Dedifferentiated amniotic fluid mesenchymal stem cell (primary cell): Measurements from ENCODE around the gene STEAP1B.

ENCODE experiments used
- DNase-seq: peaks from one replicate; pipeline ENCODE4 v3.0.0-alpha.2; 2016; ENCODE audit errors: extremely low spot score

The STEAP1B gene

DNA sequence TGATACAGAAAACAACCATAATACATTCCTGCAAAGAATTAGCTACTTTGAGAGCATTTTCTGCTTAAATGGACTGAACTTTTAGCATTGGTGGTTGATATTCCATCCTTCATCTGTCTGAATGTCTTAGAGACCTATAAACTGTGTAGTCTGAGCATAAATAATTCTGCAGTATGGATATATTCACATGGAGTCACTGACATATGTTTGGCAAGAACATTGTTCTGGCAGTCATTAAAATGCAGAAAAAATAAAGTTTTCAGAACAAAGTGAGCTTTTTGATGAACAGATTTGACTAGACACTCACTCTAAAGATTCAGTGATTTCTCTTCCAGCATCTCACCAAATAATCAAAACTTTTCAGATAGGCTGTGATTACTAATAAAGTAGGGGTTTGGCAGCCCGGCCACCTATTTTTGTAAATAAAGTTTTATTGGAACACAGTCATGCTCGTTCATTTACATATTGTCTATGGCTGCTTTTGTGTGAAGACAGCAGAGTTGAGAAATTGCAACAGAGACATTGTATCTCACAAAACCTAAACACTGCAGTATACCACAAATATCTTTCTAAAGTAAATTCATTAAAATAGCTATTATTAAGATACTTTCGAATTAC, 98.9 kb downstream of the STEAP1B start:
- DNase-seq, result no peak

DNA sequence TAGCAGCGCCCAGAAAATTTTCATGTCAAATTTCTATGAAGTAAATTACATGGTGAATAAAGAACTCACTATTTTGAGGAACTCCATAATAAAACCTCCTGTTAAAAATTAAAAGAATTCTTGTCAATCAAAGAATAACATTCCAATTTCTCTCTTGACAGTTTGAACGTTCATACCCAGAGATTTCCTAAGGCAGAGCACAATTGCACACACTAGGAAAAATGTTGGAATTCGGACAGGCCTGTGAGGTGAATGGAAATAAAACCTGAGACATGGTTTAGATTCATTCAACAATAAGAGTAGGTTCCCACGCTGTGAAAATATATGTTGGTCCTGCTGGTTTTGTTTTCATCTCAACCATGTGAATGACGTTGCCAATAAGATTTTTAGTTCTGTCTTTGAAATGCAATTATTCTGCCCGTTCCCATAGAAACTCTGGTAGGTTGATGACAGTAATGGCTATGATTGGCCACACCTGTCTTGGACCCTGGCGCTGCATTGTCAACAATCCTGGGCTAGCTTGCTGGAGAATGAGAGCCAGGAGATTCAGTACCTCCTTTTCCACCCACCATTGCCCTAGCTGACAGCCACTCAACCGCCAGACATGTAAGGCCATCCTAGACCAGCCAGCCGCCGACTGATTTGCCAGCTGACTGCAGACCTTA, 99.7 kb downstream of the STEAP1B start:
- DNase-seq, result no peak

DNA sequence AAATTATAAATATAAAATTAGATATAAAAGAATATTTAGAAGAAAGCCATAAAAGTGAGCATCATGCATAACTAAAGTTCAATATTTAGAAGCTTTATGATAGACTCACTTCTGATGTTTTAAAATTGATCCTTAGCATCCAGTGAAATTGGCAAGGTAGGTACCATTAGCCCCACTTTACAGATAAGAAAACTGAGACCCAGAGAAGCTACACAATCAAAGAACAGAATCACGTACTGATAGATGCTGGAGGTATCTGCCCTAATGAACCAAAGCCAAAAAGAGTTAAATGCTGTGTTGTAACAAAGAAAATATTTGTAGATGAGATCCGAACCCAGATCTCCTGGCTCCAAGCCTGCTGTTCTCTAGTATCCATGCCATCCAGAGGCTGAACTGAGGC, 100.4 kb downstream of the STEAP1B start:
- no peak for DNase-seq

DNA sequence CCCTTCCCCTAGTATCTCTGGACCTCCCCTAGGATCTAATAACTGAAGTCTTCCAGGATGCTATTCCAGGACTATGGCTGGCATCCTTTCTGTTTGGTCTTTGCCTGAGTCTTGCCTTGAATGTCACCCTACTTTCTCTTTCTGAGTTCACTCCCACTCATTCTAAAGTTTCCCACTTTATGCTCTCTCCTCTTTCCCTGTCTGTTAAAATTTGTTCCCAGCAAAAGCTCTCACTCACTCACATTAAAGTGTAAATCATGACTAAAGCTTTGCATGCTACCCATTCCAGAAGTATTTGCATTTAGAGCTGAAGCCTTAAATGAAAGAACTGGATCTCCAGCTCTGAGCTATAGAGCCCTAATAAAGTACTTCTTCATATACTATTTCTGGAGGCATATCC, 100.9 kb downstream of the STEAP1B start:
- no peak for DNase-seq

DNA sequence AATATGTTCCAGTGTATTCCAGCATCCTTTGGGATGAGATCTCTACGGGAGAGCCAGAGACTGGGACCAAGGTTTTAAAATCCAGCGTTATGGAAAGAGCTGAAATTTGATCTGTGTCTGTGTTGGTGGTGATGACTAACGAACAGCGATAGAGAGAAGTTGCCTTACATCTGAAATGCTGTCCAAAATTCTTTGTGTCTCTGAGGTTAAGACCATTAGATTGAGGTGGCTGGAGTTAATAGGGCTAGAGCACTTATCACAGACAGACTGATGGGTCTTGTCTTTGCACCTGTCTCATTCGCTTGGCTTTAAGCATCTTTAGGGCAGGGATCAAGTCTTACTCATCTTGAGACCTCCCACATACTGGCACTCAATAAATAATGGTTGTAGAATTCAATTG, 102.0 kb downstream of the STEAP1B start:
- DNase-seq, result no peak

DNA sequence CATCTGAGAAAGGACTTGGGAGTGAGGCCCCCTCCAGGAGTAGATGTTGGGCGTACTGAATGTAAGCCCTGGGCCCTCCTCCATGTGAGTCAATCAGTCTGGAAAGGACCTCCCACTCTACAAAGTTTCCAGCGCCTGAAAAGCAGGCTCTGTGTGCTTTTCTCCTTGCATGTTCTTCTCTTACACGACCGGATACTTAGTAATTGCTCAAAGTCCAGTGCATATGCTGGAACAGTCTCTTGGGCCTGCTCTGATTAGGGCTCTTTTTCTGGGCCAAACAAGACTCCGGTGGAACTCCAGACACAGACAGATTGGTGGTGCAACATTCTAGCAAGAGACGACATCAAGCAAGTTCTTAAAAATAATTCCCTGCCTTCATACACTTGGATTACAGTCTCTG, 104.8 kb downstream of the STEAP1B start:
- DNase-seq, result no peak

DNA sequence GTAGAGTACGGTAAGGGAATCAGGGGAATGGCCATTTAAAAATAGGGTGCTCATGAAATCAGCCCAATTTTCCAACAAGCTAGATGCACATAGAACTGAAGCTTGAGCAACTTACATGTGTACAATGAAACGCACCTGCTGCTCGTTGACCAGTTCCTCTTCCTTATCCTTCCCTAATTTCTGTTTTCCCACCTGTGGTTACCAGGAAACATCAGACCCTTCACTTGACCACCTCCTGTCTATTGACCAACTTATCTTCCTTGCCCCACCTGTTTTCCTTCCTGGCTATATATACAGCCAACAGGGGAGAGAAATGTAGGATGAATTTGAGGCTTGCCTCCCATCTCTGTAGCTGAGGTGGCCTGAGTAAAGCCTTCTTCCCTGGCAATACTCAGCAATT, 105.2 kb downstream of the STEAP1B start:
- no peak for DNase-seq

DNA sequence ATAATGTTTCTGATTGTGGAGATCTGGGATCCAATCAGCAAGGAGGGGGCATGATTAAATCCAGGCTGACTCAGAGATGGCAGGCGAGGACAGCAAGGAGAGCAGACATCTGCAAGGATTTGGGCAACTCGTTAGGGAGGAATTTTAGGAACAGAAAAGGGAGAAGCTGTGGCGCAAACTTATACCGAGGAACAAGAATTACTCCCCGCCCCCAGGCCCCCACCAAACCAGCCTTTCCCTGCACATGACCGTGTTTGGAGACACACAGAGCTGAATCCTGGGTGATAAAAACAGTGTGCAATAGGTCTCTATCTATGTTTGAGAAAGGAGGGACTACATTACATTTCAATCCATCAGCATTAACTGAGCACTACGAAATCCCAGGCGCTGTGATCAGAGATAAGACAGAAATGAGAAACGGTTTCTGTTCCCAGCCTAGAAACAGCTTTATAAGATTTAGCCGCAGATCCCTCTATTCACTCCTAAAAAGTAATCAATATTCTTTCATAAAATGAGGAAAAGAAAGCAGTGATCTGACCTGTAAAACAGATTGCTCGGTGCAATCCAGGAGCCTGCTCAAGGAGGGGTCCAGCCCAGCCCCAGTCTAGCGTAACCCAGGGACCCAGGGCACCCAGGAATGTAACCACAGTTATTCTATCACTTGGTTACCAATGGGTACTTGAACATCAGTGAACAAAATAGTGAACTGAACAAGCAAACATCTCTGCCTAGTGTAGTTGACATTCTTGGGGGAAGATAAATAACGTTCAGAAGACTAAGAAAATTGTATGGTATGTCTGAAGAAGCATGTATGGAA, 105.9 kb downstream of the STEAP1B start:
- DNase-seq, result no peak

DNA sequence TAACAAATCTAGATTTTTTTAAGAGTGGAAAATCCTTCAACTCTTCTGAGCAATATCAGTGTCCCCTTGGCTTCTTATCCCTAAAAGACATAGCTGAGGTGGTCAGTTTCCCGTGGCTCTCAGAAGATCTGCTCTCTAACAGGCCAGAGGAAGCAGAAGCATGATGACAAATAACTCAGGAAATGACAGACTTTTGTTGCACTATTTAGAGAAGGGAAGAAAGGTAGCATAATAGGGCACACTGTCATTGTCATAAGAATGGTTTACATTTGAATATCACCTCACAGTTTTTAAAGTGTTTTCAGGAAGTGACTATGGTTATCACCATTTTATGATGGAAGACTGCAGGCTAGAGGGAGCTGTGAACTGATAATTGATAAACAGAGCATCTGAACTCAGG, 109.5 kb downstream of the STEAP1B start:
- no peak for DNase-seq

DNA sequence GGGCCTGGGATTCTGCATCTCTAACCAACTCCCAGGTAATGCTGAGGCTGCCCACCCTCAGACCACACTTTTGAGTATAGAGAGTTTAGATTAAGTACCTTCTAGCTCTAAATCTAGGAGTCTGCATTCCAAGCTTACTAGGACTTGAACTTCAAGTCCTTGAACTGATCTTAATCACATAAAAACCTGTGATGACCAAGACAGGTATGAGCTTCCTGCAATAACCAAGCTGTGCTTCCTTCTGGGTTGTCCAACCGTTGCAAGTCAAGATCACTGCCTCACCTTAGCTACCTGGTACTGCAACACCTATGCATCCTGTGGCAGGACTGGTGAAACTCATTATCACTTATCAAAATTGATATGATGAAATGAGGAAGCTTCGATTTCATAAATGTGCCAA, 110.1 kb downstream of the STEAP1B start:
- DNase-seq, result no peak

DNA sequence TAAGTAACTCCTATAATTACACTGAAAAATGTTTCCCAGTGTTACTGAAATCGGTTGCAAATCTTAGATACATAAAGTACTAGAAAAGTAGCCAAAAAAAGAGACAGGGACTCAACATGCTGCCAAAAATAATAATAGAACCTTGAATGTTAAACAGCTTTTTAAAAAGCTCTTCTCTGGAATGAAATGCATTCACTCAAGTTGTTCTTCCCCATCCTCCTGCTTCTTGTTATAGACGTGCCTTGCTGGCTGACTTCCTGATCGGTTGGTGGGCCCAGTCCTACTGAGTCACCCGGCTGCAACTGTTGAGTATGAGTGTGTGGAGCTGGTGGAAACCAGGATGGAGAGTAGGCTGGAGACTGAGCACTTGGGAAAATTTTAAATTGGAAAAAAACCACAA, 112.4 kb downstream of the STEAP1B start:
- DNase-seq, result peak; percentile 47

DNA sequence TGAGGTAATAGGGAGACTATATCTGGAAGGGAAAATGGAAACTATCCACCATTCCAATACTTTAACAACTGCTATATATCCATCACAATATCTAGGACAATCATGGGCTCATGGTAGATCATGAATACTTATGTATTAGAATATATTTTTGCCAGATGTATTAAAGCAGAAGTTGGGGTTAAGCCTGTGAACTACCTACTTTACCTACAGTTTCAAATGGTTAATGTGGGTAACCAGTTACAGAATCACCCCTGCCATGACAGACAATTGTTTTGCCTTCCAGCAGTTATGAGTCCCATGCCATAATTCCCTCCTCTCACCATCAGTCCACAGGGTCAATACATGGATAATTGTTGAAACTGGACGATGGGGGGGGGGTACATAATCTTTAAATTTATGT, 113.1 kb downstream of the STEAP1B start:
- no peak for DNase-seq

DNA sequence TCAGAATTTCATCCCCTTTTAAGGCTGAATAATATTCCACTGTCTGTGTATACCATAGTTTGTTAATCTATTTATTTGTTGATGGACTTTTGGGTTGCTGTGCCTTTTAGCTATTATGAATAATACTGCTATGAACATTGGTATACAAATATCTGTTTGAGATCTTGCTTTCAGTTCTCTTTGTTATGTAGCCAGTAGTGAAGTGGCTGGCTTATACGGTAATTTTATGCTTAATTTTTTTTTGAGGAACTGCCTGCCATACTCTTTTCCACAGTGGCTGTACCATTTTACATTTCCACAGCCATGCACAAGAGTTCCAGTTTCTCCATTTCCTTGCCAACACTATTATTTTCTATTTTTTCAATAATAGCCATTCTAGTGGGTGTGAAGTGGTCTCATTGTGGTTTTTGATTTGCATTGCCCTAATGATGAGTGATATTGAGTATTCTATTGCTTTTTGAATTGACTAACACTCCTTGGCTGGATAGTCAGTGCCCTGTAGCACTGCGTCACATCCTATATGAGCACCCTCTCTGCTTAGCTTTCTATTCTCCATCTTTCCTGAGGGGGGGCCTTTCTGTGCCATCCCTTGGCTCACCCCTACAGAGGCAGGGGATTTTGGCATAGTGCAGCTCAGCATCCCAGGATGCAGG, 113.7 kb downstream of the STEAP1B start:
- no peak for DNase-seq

DNA sequence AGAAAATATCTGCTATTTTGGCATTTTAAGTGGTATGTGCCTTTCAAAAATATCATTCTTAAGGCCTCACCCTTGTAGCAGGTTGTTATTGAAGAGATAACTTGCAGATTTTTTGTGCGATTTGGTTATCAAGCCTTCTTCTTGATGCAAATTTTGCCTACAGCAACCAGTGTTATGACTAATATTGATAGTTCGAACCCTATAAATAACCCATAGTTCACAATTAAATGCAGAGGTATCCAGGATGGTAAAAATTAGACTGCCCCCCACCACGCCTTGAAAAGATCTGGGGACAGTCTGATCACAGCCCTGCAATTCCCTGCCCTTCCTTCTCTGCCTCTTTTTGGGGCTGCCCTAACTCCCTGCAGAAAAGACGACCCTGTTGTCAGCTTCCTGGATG, 114.7 kb downstream of the STEAP1B start:
- no peak for DNase-seq

DNA sequence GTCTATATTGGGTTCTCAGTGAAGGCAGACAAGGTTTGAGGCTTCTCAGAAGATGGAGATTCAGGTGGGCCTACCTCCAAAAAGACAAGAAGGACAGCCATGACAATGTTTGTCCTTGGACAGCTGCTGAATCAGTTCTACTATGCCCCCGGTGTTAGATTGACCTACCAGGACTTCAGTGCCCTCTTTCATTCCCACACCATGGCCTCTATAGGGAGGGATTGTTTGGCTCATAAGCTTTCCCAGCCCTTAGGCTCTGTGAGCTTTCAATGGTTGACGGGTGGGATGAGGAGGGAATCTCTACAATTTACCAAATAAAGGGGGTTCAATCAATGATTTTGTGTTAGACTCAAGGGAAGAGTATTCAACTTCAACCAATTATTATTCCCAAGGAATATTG, 119.7 kb downstream of the STEAP1B start:
- DNase-seq, result no peak

DNA sequence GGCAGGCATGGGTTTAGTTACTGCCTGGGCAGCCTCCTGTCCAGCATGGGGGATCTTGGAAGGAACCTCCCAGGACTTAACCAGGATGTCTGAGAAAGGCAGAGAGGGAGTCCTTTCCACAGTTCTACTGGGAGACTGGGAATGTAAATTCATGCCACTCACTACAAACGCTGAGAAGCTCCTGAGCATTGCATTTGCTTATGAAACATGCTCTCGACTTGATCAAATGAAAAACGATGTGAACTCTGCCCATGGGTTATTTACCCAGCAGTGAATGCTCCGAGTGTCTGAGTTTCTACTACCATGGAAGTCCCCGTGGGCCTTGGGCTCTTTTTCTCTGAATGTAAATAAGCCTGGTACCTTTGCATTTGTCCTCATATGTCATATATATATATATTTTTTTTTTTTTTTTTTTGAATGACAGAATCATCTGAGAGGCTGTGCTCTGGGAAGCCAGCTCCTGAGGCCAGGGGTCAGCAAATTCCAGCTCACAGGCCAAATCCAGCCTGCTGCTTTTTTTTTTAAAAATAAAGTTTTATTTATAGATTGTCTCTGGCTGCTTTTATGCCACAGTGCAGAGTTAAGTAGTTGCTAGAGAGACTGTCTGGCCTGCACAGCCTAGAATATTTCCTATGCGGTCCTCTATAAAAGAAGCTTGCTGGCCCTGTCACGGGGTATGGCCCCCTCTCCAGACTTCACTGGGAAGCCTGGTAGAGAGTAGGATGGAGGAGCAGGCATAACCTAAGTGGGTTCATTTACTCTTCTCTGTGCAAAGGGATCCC, 121.6 kb downstream of the STEAP1B start:
- no peak for DNase-seq

DNA sequence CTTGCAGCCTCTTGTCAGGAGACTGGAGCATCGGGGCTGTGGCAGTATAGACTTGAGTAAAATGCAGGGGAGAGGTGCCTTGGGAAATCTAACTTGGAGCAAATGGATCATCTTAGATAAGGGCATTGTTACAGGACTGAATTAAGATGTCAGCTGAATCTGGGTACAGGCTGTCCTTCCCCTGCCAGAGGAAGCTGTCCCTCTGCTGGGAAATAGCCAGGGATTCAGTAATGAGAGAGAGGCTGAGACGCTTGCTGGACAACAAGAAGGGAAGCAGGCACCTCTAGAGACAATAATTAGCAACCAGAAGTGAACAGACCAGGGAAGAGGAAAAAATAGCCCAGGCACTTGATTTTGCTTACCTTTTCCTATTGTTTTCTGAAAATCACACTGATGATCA, 122.3 kb downstream of the STEAP1B start:
- DNase-seq, result no peak

DNA sequence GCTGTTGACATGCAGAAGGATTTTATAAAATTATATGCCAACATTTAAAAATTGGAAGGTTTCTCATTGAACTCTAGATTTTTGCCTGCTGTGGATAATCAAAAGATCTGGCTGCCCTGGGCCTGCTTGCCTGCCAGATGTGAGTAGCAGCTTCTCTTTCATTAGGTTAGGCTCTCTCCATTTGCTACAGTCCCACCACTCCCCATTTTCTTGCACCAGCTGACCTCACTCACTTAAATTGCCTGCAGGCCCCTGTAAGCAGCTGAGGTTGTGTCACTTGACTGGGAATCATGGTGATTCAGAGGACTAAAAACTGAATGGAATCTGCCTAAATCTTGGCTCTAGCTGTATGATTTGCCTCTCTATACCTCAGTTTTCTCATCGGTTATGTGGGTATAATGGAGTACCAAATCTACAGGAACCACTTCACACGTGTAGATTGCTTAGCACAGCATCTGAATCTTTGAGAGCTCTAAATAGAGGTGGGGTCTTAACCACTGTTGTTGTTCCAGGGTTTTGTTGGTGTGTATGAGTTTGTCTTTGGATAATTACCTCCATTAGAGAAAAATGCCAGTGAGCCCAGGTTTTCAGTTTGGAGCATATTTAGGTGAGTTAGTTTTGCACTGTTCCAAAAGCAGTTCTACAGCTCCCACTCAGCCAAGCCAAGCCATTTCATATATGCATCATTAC, 124.5 kb downstream of the STEAP1B start:
- DNase-seq, result no peak

DNA sequence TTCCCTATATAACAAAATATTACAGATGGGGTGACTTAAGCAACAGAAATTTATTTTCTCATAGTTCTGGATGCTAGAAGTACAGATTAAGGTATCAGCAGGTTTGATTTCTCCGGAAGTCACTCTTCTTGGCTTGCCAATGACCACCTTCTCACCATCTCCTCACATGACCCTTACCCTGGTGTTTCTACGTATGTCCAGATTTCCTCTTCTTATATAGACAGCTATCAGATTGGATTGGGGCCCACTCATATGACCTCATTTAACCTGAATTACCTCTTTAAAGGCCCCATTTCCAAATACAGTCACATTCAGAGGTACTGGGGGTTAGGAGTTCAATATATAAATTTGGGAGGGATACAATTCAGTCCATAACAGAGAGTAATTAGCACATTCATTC, 126.1 kb downstream of the STEAP1B start:
- DNase-seq, result no peak

DNA sequence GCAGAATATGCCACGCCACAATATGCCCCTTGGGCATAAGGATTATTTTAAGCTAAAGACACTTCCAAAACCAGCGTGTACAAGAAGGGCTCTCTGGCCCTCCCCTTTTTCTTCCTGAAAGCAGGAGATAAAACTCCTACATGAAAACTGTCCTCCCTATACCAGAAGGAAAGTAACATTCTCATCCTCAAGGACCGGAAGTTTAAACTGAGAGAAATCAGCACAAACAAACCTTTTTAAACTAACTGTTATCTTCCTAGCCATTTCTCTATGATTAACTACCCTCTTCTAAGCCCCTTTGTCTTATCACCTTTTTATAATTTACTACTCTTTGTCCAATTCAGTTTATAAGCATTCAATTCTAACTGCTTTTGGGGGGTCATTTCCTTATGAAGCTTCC, 126.6 kb downstream of the STEAP1B start:
- no peak for DNase-seq

DNA sequence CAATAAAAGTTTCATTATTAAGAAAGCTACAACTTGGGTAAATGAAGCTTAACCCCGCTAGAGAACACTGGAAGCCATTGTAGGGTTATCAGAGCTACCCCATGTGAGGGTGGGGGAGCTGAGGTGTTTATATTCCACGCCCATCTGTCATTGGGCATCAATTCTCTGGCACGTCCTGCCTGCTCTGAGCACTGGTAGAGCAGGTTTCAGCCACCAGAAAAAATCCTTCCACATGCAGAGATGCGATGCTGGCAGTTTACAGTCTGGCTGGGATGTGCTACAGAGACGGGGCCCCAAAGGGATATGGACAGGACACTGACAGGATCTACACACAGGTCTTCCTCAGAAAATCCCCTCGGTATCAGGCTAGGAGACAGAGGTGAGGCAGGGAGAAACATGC, 127.1 kb downstream of the STEAP1B start:
- DNase-seq, result no peak
